ENCODE measurements around the gene SLC44A1.

The SLC44A1 gene

GRCh38 chr9:105437704-105438103 is 193.3 kb downstream of the SLC44A1 start (continued):
- TF ChIP-seq CREB5 (CRISPR knock-in tag; IDR thresholded peaks at IDR 0.05; ENCODE audit: low read depth), result no peak

- TF ChIP-seq SNAI2 (CRISPR knock-in tag; IDR thresholded peaks at IDR 0.05), result no peak
- TF ChIP-seq PPARA (CRISPR knock-in tag; IDR thresholded peaks at IDR 0.05; ENCODE audit: borderline replicate concordance), result no peak
- no peak for TF ChIP-seq POU6F1 (CRISPR knock-in tag; IDR thresholded peaks at IDR 0.05; ENCODE audit: borderline replicate concordance, low read depth)
- no peak for ATAC-seq
These were observed 193.8 kb downstream of the SLC44A1 start for GRCh38 chr9:105438141-105438806.

GRCh38 chr9:105439428-105439827 is 195.0 kb downstream of the SLC44A1 start:
- TF ChIP-seq TSHZ2 (CRISPR knock-in tag; IDR thresholded peaks at IDR 0.05) (no peak), ZNF565 (CRISPR knock-in tag; conservative IDR thresholded peaks at IDR 0.05; ENCODE audit: low read depth) (no peak), CSRNP3 (CRISPR knock-in tag; IDR thresholded peaks at IDR 0.05) (no peak), ARNTL (CRISPR knock-in tag; IDR thresholded peaks at IDR 0.05; ENCODE audit: borderline replicate concordance, low read depth) (no peak), PPARA (CRISPR knock-in tag; IDR thresholded peaks at IDR 0.05; ENCODE audit: borderline replicate concordance) (no peak), ZC3H10 (CRISPR knock-in tag; IDR thresholded peaks at IDR 0.05) (no peak), ZFP30 (CRISPR knock-in tag; IDR thresholded peaks at IDR 0.05) (no peak), TOX (CRISPR knock-in tag; IDR thresholded peaks at IDR 0.05; ENCODE audit: borderline replicate concordance) (no peak), RARB (CRISPR knock-in tag; IDR thresholded peaks at IDR 0.05) (no peak), SNAI2 (CRISPR knock-in tag; IDR thresholded peaks at IDR 0.05) (no peak), ZFP3 (CRISPR knock-in tag; IDR thresholded peaks at IDR 0.05) (no peak), CSDC2 (CRISPR knock-in tag; IDR thresholded peaks at IDR 0.05) (no peak), ISL1 (CRISPR knock-in tag; IDR thresholded peaks at IDR 0.05) (no peak)

GRCh38 chr9:105441616-105442160 is 197.2 kb downstream of the SLC44A1 start:
- no peak for ATAC-seq
- TF ChIP-seq SNAI2 (CRISPR knock-in tag; IDR thresholded peaks at IDR 0.05) (no peak), PPARA (CRISPR knock-in tag; IDR thresholded peaks at IDR 0.05; ENCODE audit: borderline replicate concordance) (no peak), TSHZ2 (CRISPR knock-in tag; IDR thresholded peaks at IDR 0.05) (no peak), ZFP3 (CRISPR knock-in tag; IDR thresholded peaks at IDR 0.05) (no peak), ZC3H10 (CRISPR knock-in tag; IDR thresholded peaks at IDR 0.05) (no peak), RARB (CRISPR knock-in tag; IDR thresholded peaks at IDR 0.05) (no peak), CSRNP3 (CRISPR knock-in tag; IDR thresholded peaks at IDR 0.05) (no peak), POU6F1 (CRISPR knock-in tag; IDR thresholded peaks at IDR 0.05; ENCODE audit: borderline replicate concordance, low read depth) (no peak), ESRRG (CRISPR knock-in tag; IDR thresholded peaks at IDR 0.05) (no peak), GLIS3 (CRISPR knock-in tag; IDR thresholded peaks at IDR 0.05) (no peak), ZNF70 (CRISPR knock-in tag; IDR thresholded peaks at IDR 0.05) (no peak), ISL1 (CRISPR knock-in tag; IDR thresholded peaks at IDR 0.05) (no peak), CREB5 (CRISPR knock-in tag; IDR thresholded peaks at IDR 0.05; ENCODE audit: low read depth) (no peak), ZFP30 (CRISPR knock-in tag; IDR thresholded peaks at IDR 0.05) (no peak)

More at GRCh38 chr9:105439428-105439827, 195.0 kb downstream of the SLC44A1 start:
- no peak for ATAC-seq

All from SK-N-SH treated with all-trans-retinoic acid at 6 μM for 48 hours (cell line).